ENCODE data around the gene LRP1B.
"Not testable (repeated sequence)": the region's sequence is repeated elsewhere in the genome, so short reads cannot be mapped to it uniquely, and the experiment has no call there.

The LRP1B gene

GRCh38 chr2:140734992-140735391, 1395.8 kb downstream of the LRP1B start:
- peak in 3 of 56 donors; percentile 2 to 3 (median 2) for DNase-seq

GRCh38 chr2:140718999-140719398, 1411.8 kb downstream of the LRP1B start:
- no peak for DNase-seq

- no peak for DNase-seq
These were observed 1413.3 kb downstream of the LRP1B start for GRCh38 chr2:140717481-140717880.

DNA sequence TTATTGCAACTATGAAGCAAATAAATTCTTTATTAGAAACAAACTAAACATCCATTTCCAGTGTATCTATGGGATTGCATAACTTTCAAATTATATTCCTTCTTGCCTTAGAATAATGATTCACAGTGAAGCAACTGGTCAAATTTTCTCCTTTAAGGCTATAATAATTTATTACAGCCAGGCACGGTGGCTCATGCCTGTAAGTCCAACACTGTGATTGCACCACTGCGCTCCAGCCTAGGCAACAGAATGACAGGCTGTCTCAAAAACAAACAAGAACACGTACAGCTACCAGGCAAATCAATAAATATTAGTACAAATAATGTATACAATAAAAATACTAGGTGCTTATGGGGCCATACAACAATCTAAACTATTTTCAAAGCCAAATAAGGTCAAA, 1416.2 kb downstream of the LRP1B start:
- DNase-seq = no peak

GRCh38 chr2:140711867-140712266, 1418.9 kb downstream of the LRP1B start:
- DNase-seq = no peak

- DNase-seq = no peak
These were observed 1429.1 kb downstream of the LRP1B start for GRCh38 chr2:140701726-140702125.

GRCh38 chr2:140698636-140699035, 1432.2 kb downstream of the LRP1B start:
- no peak for DNase-seq

DNA sequence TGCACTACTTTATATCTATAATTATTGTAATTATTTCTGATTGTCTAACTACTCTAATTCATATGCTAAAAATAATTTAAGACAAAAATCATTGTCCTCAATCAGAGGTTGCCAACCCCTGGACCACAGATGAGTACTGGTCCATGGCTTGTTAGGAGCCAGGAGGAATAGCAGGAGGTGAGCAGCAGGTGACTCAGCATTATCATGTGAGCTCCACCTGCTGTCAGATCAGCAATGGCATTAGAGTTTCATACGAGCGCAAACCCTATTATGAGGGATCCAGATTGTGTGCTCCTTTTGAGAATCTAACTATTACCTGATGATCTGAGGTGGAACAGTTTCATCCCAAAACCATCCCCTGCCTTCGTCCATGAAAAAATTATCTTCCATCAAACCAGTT, 1434.4 kb downstream of the LRP1B start:
- no peak for DNase-seq

DNA sequence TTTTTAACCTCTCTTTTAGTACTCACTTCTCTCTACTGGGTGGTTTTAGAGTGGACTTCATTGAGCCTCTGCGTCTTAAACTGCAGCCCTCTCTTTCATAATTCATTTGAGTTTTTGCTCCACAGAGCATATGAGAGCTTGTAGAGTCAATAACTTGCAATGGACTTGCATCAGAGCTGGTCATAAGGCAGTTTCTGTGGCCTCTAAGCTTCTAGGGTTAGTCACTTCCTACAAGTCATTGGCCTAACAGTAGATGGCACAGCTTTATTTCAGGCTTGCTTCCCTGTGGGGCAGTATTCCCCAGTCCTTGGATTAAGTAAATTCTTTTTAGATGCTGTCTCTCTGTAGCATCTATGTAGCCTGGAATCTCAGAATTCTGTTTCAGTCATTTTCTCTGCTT, 1435.7 kb downstream of the LRP1B start:
- DNase-seq = no peak

DNA sequence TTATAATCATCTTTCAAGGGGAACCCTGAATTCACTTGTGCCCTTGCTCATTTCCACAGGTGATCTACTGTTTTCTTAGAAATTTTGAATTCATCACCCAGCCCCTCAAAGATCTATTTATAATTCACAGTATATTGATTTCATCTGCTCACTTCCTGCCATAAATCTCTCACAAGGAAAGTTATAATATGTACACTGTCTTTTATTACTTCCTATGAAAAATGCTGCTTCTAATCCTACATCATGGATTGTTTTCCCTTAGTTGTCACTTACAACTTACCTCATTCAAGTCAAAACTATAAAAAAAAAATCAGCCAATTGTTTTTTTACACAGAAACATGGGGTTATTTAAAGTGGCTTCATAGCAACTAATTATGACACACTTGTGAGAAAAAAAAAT, 1443.0 kb downstream of the LRP1B start:
- no peak for DNase-seq

GRCh38 chr2:140683658-140684057, 1447.2 kb downstream of the LRP1B start:
- no peak for DNase-seq

GRCh38 chr2:140680862-140681261, 1450.0 kb downstream of the LRP1B start:
- DNase-seq = no peak

DNA sequence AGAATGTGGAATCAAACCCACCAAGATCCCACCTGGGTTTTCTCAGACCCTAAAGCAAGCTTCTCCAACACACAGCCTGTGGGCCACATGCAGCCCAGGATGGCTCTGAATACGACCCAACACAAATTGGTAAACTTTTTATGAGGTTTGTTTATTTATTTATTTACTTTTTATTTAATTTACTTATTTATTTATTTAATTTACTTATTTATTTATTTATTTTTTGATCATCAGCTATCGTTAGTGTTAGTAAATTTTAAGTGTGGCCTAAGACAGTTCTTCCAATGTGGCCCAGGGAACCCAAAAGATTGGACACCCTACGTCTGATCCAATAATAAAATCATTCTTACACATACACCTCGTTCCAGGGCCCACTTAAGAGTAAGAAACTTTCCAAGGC, 1451.1 kb downstream of the LRP1B start:
- no peak for DNase-seq

GRCh38 chr2:140669911-140670310, 1460.9 kb downstream of the LRP1B start:
- no peak for DNase-seq

DNA sequence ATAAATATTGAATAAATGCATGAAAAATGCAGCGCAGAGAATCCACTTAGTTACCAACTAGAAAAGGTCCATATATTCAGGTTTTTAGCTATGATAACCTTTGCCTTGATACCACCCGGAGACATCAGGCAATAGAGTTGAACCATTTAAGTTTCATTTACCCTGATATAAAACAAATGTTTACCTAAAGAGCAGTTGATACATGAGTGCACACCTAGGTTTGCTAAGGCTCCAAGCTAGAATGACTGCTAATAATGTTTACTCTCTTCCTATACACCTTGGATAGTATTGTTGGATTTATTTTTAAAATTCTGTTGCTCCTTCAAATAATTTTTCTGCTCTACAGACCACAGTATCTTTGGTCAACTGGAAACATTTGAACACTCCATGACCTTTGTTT, 1463.6 kb downstream of the LRP1B start:
- no peak for DNase-seq

DNA sequence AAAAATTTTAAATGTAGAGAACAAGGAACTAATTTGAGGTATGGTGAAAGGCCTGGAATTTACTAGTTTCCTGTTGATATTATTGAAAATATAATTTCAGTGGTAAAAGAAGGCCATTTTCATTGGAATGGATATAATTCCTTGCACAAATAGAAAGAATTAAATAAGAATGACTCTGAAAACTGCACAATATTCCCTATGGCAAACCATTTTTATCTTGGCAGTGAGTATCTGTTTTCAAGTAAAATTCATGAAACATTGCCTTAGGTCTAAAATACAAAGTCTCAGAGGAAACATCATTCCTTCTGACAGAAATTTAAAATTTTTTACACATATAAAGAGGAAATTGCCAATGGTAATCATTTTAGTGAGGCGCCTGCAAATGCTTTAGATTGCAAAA, 1468.3 kb downstream of the LRP1B start:
- DNase-seq = no peak

DNA sequence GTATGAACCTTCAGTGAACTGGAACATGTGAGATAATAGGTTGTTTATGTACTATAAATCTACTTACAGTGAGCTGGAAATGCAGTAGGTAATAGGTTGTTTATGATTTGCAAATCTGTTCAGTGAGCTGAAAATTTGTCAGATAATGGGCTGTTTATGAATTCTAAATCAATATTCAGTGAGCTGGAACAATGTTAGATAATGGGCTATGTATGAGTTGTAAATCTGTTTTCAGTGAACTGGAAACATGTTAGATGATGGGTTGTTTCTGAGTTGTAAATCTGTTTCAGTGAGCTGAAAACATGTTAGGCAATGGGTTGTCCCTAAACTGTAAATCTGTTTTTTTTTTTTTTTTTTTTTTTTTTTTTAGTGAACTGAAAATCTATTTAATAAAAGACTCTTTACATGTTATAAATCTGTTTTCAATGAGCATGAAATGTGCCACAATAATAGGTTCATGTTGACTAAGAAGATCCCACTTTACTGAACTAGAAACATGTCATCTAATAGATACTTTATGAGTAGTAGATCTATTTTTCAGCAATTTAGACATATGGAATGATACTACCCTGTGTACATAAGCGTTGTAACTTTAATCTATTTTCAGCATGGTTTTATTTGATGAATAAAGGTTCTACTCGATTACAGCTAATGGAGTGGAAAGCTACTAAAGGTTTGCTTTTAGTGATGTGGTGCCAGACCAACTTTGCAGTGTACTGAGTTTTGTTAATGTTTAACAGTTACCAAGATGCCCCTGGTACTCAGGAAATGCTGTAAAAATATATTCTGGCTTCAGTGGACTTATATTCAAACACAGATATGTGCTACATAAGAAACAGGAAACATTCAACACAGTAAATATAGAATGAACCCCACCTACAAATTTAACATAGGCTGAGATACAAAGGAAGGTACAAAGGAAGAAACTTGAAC, 1471.8 kb downstream of the LRP1B start:
- no peak for DNase-seq

- no peak for DNase-seq
These were observed 1473.2 kb downstream of the LRP1B start for GRCh38 chr2:140657657-140658056.

GRCh38 chr2:140654565-140654964, 1476.3 kb downstream of the LRP1B start:
- DNase-seq = no peak

DNA sequence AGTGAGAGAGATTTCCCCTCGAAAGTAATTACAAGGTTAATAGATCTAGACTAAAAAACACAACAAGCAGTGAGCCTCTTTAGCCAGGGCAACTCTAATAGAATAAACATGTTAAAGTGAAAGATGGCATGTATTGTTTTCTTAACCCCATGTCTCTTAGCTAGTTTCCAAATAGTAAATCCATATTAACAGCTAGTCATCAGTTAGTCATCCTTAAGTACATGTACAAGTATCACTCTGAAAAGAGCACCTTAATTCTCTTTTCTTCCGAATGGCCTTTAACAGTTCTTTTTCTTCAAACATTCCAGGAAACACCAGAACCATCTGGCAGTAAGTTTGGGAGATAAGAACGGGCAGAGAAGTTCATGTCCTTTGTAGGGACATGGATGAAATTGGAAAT, 1480.0 kb downstream of the LRP1B start:
- DNase-seq = no peak

DNA sequence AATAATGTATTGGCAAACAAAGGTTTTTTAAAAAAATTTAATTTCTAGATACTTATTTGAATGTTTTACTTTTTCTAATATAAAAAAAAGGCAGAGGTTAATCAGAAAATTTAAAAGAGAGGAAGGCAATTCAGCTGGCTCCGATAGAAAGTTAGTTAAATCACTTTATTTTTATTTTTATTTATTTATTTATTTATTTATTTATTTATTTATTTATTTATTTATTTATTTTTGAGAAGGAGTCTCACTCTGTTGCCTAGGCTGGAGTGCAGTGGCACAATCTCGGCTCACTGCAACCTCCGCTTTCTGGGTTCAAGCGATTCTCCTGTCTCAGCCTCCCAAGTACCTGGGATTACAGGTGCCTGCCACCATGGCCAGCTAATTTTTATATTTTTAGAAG, 1480.7 kb downstream of the LRP1B start:
- not testable (repeated sequence) for DNase-seq

- DNase-seq = no peak
These were observed 1482.4 kb downstream of the LRP1B start for GRCh38 chr2:140648393-140648792.

- no peak for DNase-seq
These were observed 1487.0 kb downstream of the LRP1B start for GRCh38 chr2:140643761-140644187.

Measured in nucleus accumbens (tissue), 56 donors.